Ishikawa (cell line): ENCODE data around the gene HSD17B14.
A peak's percentile ranks its signal among the peaks of the same experiment; 100 is the strongest.

ENCODE experiments used
- TCF12 ChIP-seq: IDR thresholded peaks from 2 replicates; pipeline ENCODE4 v1.6.1; 2012; ENCODE audit warnings: low read depth
- TF ChIP-seq, protein P1 (sequence below): IDR thresholded peaks from 2 replicates; pipeline ENCODE4 v1.6.1; 2012; ENCODE audit warnings: low read depth, mild to moderate bottlenecking

DNA sequence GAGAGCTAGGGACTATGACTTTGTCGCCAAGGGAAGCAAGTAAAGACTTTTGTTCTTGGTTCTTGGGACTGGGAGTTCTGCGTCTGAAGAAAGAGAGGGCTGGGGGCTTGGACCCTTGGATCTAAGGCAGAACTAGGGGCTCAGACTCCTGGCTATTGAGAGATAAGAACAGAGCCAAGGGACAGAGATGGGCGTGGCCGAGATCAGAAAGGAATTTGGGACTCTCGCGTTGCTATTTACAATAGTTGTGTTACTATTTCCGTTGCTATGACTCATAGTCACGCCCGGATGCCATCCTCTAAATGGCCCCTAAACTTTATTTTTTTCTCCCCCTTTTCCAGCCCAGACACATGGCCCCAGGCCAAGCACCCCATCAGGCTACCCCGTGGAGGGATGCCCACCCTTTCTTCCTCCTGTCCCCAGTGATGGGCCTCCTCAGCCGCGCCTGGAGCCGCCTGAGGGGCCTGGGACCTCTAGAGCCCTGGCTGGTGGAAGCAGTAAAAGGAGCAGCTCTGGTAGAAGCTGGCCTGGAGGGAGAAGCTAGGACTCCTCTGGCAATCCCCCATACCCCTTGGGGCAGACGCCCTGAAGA lies 36.7 kb upstream of the HSD17B14 start:
- TF ChIP-seq, protein P1, sequence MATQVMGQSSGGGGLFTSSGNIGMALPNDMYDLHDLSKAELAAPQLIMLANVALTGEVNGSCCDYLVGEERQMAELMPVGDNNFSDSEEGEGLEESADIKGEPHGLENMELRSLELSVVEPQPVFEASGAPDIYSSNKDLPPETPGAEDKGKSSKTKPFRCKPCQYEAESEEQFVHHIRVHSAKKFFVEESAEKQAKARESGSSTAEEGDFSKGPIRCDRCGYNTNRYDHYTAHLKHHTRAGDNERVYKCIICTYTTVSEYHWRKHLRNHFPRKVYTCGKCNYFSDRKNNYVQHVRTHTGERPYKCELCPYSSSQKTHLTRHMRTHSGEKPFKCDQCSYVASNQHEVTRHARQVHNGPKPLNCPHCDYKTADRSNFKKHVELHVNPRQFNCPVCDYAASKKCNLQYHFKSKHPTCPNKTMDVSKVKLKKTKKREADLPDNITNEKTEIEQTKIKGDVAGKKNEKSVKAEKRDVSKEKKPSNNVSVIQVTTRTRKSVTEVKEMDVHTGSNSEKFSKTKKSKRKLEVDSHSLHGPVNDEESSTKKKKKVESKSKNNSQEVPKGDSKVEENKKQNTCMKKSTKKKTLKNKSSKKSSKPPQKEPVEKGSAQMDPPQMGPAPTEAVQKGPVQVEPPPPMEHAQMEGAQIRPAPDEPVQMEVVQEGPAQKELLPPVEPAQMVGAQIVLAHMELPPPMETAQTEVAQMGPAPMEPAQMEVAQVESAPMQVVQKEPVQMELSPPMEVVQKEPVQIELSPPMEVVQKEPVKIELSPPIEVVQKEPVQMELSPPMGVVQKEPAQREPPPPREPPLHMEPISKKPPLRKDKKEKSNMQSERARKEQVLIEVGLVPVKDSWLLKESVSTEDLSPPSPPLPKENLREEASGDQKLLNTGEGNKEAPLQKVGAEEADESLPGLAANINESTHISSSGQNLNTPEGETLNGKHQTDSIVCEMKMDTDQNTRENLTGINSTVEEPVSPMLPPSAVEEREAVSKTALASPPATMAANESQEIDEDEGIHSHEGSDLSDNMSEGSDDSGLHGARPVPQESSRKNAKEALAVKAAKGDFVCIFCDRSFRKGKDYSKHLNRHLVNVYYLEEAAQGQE = no peak
- peak; percentile 35; the same call in 1 of the 2 replicates for TF ChIP-seq TCF12
